Measurements from ENCODE around the gene DLG2.
A peak's percentile ranks its signal among the peaks of the same experiment; 100 is the strongest.

The DLG2 gene

GRCh38 chr11:83661491-83662350 is 1965.4 kb downstream of the DLG2 start:
- no peaks in the 10 kb centered on the region for H3K36me3 Mint-ChIP-seq (ENCODE audit: low read depth)
- TF ChIP-seq CTCF (IDR thresholded peaks at IDR 0.05; ENCODE audit: unreplicated experiment in 3 of 3) = no peak

GRCh38 chr11:83659466-83659865 is 1967.7 kb downstream of the DLG2 start:
- Mint-ChIP-seq H3K36me3 (ENCODE audit: low read depth) (no peaks in the 10 kb centered on the region), H3K4me3 (no peak overlapping the region), H3K4me1 (no peaks in the 10 kb centered on the region), H3K27me3 (ENCODE audit: low read depth) (no peaks in the 10 kb centered on the region), H3K9me3 (no peaks in the 10 kb centered on the region), H3K27ac (no peak overlapping the region)
- TF ChIP-seq CTCF (IDR thresholded peaks at IDR 0.05; ENCODE audit: unreplicated experiment in 3 of 3) = no peak

More at GRCh38 chr11:83661491-83662350, 1965.4 kb downstream of the DLG2 start:
- no peaks in the 10 kb centered on the region for H3K4me1 Mint-ChIP-seq
- no peak overlapping the region for H3K27ac Mint-ChIP-seq
- no peak overlapping the region for H3K4me3 Mint-ChIP-seq
- H3K9me3 Mint-ChIP-seq = no peaks in the 10 kb centered on the region
- H3K27me3 Mint-ChIP-seq (ENCODE audit: low read depth) = no peaks in the 10 kb centered on the region

GRCh38 chr11:83656796-83657330 is 1970.3 kb downstream of the DLG2 start:
- no peak for TF ChIP-seq CTCF (IDR thresholded peaks at IDR 0.05; ENCODE audit: unreplicated experiment in 3 of 3)
- H3K36me3 Mint-ChIP-seq (ENCODE audit: low read depth) = no peaks in the 10 kb centered on the region
- H3K9me3 Mint-ChIP-seq = no peaks in the 10 kb centered on the region
- no peak overlapping the region for H3K4me3 Mint-ChIP-seq
- no peaks in the 10 kb centered on the region for H3K4me1 Mint-ChIP-seq
- no peaks in the 10 kb centered on the region for H3K27me3 Mint-ChIP-seq (ENCODE audit: low read depth)
- H3K27ac Mint-ChIP-seq = no peak overlapping the region

- H3K36me3 Mint-ChIP-seq (ENCODE audit: low read depth) = no peaks in the 10 kb centered on the region
- no peak overlapping the region for H3K27ac Mint-ChIP-seq
- H3K4me3 Mint-ChIP-seq = no peak overlapping the region
- TF ChIP-seq CTCF (IDR thresholded peaks at IDR 0.05; ENCODE audit: unreplicated experiment in 3 of 3) = no peak
- H3K9me3 Mint-ChIP-seq = no peaks in the 10 kb centered on the region
- no peaks in the 10 kb centered on the region for H3K27me3 Mint-ChIP-seq (ENCODE audit: low read depth)
- H3K4me1 Mint-ChIP-seq = no peaks in the 10 kb centered on the region
These were observed 1971.2 kb downstream of the DLG2 start for GRCh38 chr11:83655976-83656375.

GRCh38 chr11:83649528-83649855 is 1977.7 kb downstream of the DLG2 start:
- Mint-ChIP-seq H3K9me3 (no peaks in the 10 kb centered on the region), H3K27me3 (ENCODE audit: low read depth) (no peaks in the 10 kb centered on the region), H3K27ac (peak overlapping the region; percentile 40 to 79 (median 79)), H3K4me1 (no peaks in the 10 kb centered on the region), H3K4me3 (no peak overlapping the region), H3K36me3 (ENCODE audit: low read depth) (no peaks in the 10 kb centered on the region)
- no peak for TF ChIP-seq CTCF (IDR thresholded peaks at IDR 0.05; ENCODE audit: unreplicated experiment in 3 of 3)

Measured in nephron (organoid).